Retina (tissue), 1 donor: Measurements from ENCODE around the gene CSNK1A1L.

Experiments
- DNase-seq: peaks from one replicate; pipeline ENCODE4 v3.0.0-alpha.2; 2016

Gene CSNK1A1L

GRCh38 chr13:37105251-37105714 lies at the start of gene CSNK1A1L:
Gene CSNK1A1L (minus strand): TSS chr13:37105664. CDS start chr13:37105256, 408 bp downstream.
- DNase-seq, result no peak

- no peak for DNase-seq
These were observed 43.9 kb upstream of the CSNK1A1L start for GRCh38 chr13:37149380-37149779.

- no peak for DNase-seq
These were observed 43.0 kb upstream of the CSNK1A1L start for GRCh38 chr13:37148501-37148900.

- DNase-seq, result no peak
These were observed 39.2 kb upstream of the CSNK1A1L start for GRCh38 chr13:37144661-37145060.

GRCh38 chr13:37143911-37144310 lies 38.4 kb upstream of the CSNK1A1L start:
- no peak for DNase-seq

- DNase-seq, result no peak
These were observed 37.4 kb upstream of the CSNK1A1L start for GRCh38 chr13:37142877-37143276.

- DNase-seq, result no peak
These were observed 35.5 kb upstream of the CSNK1A1L start for GRCh38 chr13:37141011-37141410.

GRCh38 chr13:37139356-37139755 lies 33.9 kb upstream of the CSNK1A1L start:
- no peak for DNase-seq

- DNase-seq, result no peak
These were observed 33.5 kb upstream of the CSNK1A1L start for GRCh38 chr13:37138926-37139325.

GRCh38 chr13:37138169-37138568 lies 32.7 kb upstream of the CSNK1A1L start:
- DNase-seq, result no peak

- DNase-seq, result no peak
These were observed 31.2 kb upstream of the CSNK1A1L start for GRCh38 chr13:37136633-37137032.

- DNase-seq, result no peak
These were observed 30.7 kb upstream of the CSNK1A1L start for GRCh38 chr13:37136187-37136586.

- DNase-seq, result no peak
These were observed 29.1 kb upstream of the CSNK1A1L start for GRCh38 chr13:37134411-37135041.

GRCh38 chr13:37132211-37132610 lies 26.7 kb upstream of the CSNK1A1L start:
- DNase-seq, result no peak

- DNase-seq, result no peak
These were observed 25.6 kb upstream of the CSNK1A1L start for GRCh38 chr13:37131092-37131491.

- DNase-seq, result peak; percentile 10
These were observed 24.4 kb upstream of the CSNK1A1L start for GRCh38 chr13:37129866-37130265.

- no peak for DNase-seq
These were observed 22.3 kb upstream of the CSNK1A1L start for GRCh38 chr13:37127691-37128241.

- DNase-seq, result no peak
These were observed 17.9 kb upstream of the CSNK1A1L start for GRCh38 chr13:37123337-37123736.

GRCh38 chr13:37118016-37118415 lies 12.6 kb upstream of the CSNK1A1L start:
- DNase-seq, result no peak

- no peak for DNase-seq
These were observed 8.8 kb upstream of the CSNK1A1L start for GRCh38 chr13:37114250-37114649.

- no peak for DNase-seq
These were observed 8.1 kb upstream of the CSNK1A1L start for GRCh38 chr13:37113534-37113933.

- peak; percentile 52 for DNase-seq
These were observed 3.7 kb upstream of the CSNK1A1L start for GRCh38 chr13:37109051-37109678.

GRCh38 chr13:37107868-37108267 lies 2.4 kb upstream of the CSNK1A1L start:
- no peak for DNase-seq

GRCh38 chr13:37107456-37107855 lies 2.0 kb upstream of the CSNK1A1L start:
- DNase-seq, result no peak
